OCI-M2 (cell line): ENCODE data around the gene WDR70.
A peak's percentile ranks its signal among the peaks of the same experiment; 100 is the strongest.
"Not testable (repeated sequence)": the region's sequence is repeated elsewhere in the genome, so short reads cannot be mapped to it uniquely, and the experiment has no call there.

Experiments used
- DNase-seq: peaks from one replicate; lab custom pipeline; 2025; ENCODE audit not compliant: unreplicated experiment; lab: John Stamatoyannopoulos, UW

Gene WDR70

GRCh38 chr5:37742111-37742510, 363.0 kb downstream of the WDR70 start:
- DNase-seq, result no peak

GRCh38 chr5:37751227-37751626, 372.1 kb downstream of the WDR70 start:
- no peak for DNase-seq

- no peak for DNase-seq
Measured at GRCh38 chr5:37754976-37755375, 375.9 kb downstream of the WDR70 start.

GRCh38 chr5:37755581-37755980, 376.5 kb downstream of the WDR70 start:
- DNase-seq, result no peak

GRCh38 chr5:37756248-37756647, 377.1 kb downstream of the WDR70 start:
- no peak for DNase-seq

GRCh38 chr5:37757980-37758582, 379.0 kb downstream of the WDR70 start:
- DNase-seq, result no peak

GRCh38 chr5:37767251-37767650, 388.1 kb downstream of the WDR70 start:
- DNase-seq, result no peak

GRCh38 chr5:37767961-37768360, 388.8 kb downstream of the WDR70 start:
- DNase-seq, result no peak

- DNase-seq, result no peak
Measured at GRCh38 chr5:37768371-37768770, 389.3 kb downstream of the WDR70 start.

- DNase-seq, result no peak
Measured at GRCh38 chr5:37769108-37769507, 390.0 kb downstream of the WDR70 start.

- no peak for DNase-seq
Measured at GRCh38 chr5:37769840-37770239, 390.7 kb downstream of the WDR70 start.

GRCh38 chr5:37770786-37771185, 391.7 kb downstream of the WDR70 start:
- no peak for DNase-seq

- DNase-seq, result no peak
Measured at GRCh38 chr5:37771203-37771611, 392.1 kb downstream of the WDR70 start.

- no peak for DNase-seq
Measured at GRCh38 chr5:37771731-37772130, 392.6 kb downstream of the WDR70 start.

GRCh38 chr5:37772255-37772654, 393.1 kb downstream of the WDR70 start:
- DNase-seq, result no peak

- DNase-seq, result no peak
Measured at GRCh38 chr5:37773809-37774208, 394.7 kb downstream of the WDR70 start.

GRCh38 chr5:37774912-37775483, 395.9 kb downstream of the WDR70 start:
- DNase-seq, result peak; percentile 1

GRCh38 chr5:37776826-37777225, 397.7 kb downstream of the WDR70 start:
- no peak for DNase-seq

- DNase-seq, result no peak
Measured at GRCh38 chr5:37777432-37778130, 398.5 kb downstream of the WDR70 start.

GRCh38 chr5:37781409-37781808, 402.3 kb downstream of the WDR70 start:
- DNase-seq, result not testable (repeated sequence)

GRCh38 chr5:37786416-37786815, 407.3 kb downstream of the WDR70 start:
- DNase-seq, result no peak

GRCh38 chr5:37786862-37787519, 407.9 kb downstream of the WDR70 start:
- DNase-seq, result no peak
